ENCODE measurements around the gene PNPLA6. TPM values are rescaled to one million over a fixed set of nuclear protein-coding genes. Genes with fewer than 3 reads are reported as not detected.
A peak's percentile ranks its signal among the peaks of the same experiment; 100 is the strongest.

The PNPLA6 gene
- total and polyA plus RNA-seq, 9 of the 15 experiments (the other 6 are each of a cell fraction or from before 2014, with no cell fraction given): 0.07 to 30.2 (median 8.3) TPM

- TF ChIP-seq, protein P1, sequence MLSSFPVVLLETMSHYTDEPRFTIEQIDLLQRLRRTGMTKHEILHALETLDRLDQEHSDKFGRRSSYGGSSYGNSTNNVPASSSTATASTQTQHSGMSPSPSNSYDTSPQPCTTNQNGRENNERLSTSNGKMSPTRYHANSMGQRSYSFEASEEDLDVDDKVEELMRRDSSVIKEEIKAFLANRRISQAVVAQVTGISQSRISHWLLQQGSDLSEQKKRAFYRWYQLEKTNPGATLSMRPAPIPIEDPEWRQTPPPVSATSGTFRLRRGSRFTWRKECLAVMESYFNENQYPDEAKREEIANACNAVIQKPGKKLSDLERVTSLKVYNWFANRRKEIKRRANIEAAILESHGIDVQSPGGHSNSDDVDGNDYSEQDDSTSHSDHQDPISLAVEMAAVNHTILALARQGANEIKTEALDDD (IDR thresholded peaks at IDR 0.05): no peak
- TF ChIP-seq SMAD4 (CRISPR knock-in tag; conservative IDR thresholded peaks at IDR 0.05) (peak; percentile 71; the same call in 1 of the 2 replicates), ZNF444 (CRISPR knock-in tag; IDR thresholded peaks at IDR 0.05) (no peak), ETV1 (tag; conservative IDR thresholded peaks at IDR 0.05; ENCODE audit: low read depth) (peak; percentile 62), KLF10 (CRISPR knock-in tag; IDR thresholded peaks at IDR 0.05) (no peak), TOE1 (IDR thresholded peaks at IDR 0.05; ENCODE audit: borderline replicate concordance) (peak; percentile 86), TOE1 (CRISPR knock-in tag; IDR thresholded peaks at IDR 0.05; ENCODE audit: borderline replicate concordance, low read depth) (peak; percentile 46; the same call in 1 of the 2 replicates), SRSF1 (IDR thresholded peaks at IDR 0.05; ENCODE audit: low read depth, low read length) (no peak), ZNF780A (CRISPR knock-in tag; IDR thresholded peaks at IDR 0.05) (no peak), EP300 (IDR thresholded peaks at IDR 0.05; ENCODE audit: low read length) (0 out of 2 replicates have a peak, but pooled peaks have one; percentile 11), HDAC6 (IDR thresholded peaks at IDR 0.05; ENCODE audit: low read depth, low read length) (no peak), BRF1 (IDR thresholded peaks at IDR 0.05; ENCODE audit: borderline replicate concordance, extremely low read depth, insufficient read length) (no peak), NONO (IDR thresholded peaks at IDR 0.05; ENCODE audit: low read depth in 2 of 2, low read length in 1 of 2) (peak in 1 of 2 experiments; percentile 95; a peak in 2 of 4 replicates), GABPA (tag; conservative IDR thresholded peaks at IDR 0.05; ENCODE audit: low read depth) (peak; percentile 79), GATAD2B (IDR thresholded peaks at IDR 0.05; ENCODE audit: borderline replicate concordance) (no peak), CBX5 (IDR thresholded peaks at IDR 0.05; ENCODE audit: borderline replicate concordance, low read depth) (no peak), ILF3 (IDR thresholded peaks at IDR 0.05; ENCODE audit: borderline replicate concordance) (no peak), KDM4B (IDR thresholded peaks at IDR 0.05; ENCODE audit: borderline replicate concordance in 2 of 2, low read depth in 1 of 2) (peak in 1 of 2 experiments; percentile 86; a peak in 1 of 4 replicates), OTX1 (CRISPR knock-in tag; IDR thresholded peaks at IDR 0.05) (no peak), CREB3 (tag; conservative IDR thresholded peaks at IDR 0.05; ENCODE audit: low read depth) (no peak), ZNF12 (CRISPR knock-in tag; IDR thresholded peaks at IDR 0.05) (0 out of 2 replicates have a peak, but pooled peaks have one; percentile 11), BDP1 (IDR thresholded peaks at IDR 0.05; ENCODE audit: insufficient read depth, insufficient read length) (no peak), ZNF830 (CRISPR knock-in tag; IDR thresholded peaks at IDR 0.05) (peak; percentile 60; the same call in 1 of the 2 replicates)
Observed at GRCh38 chr19:7535047-7535997, at the start of gene PNPLA6 (continued).
